Melanocyte of skin (primary cell): Measurements from ENCODE around the gene FAM131A. TPM values are rescaled to one million over a fixed set of nuclear protein-coding genes. Genes with fewer than 3 reads are reported as not detected.

ENCODE experiments used
- small RNA-seq, 2 donors: library from RNA; depleted of rRNA; stranded (forward); fragments of <200 nt; gene quantifications; one replicate each; pipeline ENCODE3, GENCODE V24; 2012
- total RNA-seq, 2 donors: library from RNA; depleted of rRNA; stranded (reverse); fragments of >200 nt; gene quantifications; 2 replicates each; pipeline ENCODE4 v1.2.3, GENCODE V29; 2012

FAM131A gene
- total RNA-seq, result 10 to 100 TPM; 15.7 to 22.7 TPM

GRCh38 chr3:184337399-184337714 lies at the start of gene FAM131A:
Gene FAM131A, plus strand, starts transcription at chr3:184337600. Its CDS starts 31 bp downstream, at chr3:184337631.

GRCh38 chr3:184298759-184299487 lies 38.5 kb upstream of the FAM131A start, which contains the start of gene PSMD2:
Gene PSMD2, plus strand, starts transcription at chr3:184299241. Its CDS starts 26 bp downstream, at chr3:184299267.

GRCh38 chr3:184314363-184314699 lies 23.1 kb upstream of the FAM131A start, which contains the start of gene EIF4G1:
Gene EIF4G1, plus strand, starts transcription at chr3:184314606. Its CDS starts 1,191 bp downstream, at chr3:184315797.

GRCh38 chr3:184361532-184361931 lies 24.1 kb downstream of the FAM131A start, which contains the start of the genes CLCN2 and POLR2H:
Gene CLCN2, minus strand, starts transcription at chr3:184361605. Its CDS starts 126 bp downstream, at chr3:184361479.
Gene POLR2H, plus strand, starts transcription at chr3:184361710. Its CDS starts 1,783 bp downstream, at chr3:184363493.

GRCh38 chr3:184377882-184378445 lies 40.6 kb downstream of the FAM131A start, which contains the start of gene THPO:
Gene THPO, minus strand, starts transcription at chr3:184378207. Its CDS starts 1,948 bp downstream, at chr3:184376259.

GRCh38 chr3:184379358-184380184 lies 42.2 kb downstream of the FAM131A start, which contains the start of gene CHRD:
Gene CHRD, plus strand, starts transcription at chr3:184380054. Its CDS starts 265 bp downstream, at chr3:184380319.

Small RNA genes within 50 kb of the gene (small RNA-seq; reads per million reads assigned to genes)
- gene SNORD66, result 701 to 1,006 reads per million in 2 donors

Other genes starting within 250 kb of the FAM131A start
- gene HTR3E, start 240.5 kb upstream of the FAM131A start, total RNA-seq, result not detected
- 10 to 100 TPM; 35.4 to 45.6 TPM for gene EIF2B5, start 202.2 kb upstream of the FAM131A start, total RNA-seq
- gene DVL3, start 182.2 kb upstream of the FAM131A start, total RNA-seq, result 10 to 100 TPM; 41.0 to 54.7 TPM
- 100 to 1,000 TPM; 214 to 239 TPM for gene AP2M1, start 162.7 kb upstream of the FAM131A start, total RNA-seq
- 10 to 100 TPM; 39.9 to 52.9 TPM for gene ABCF3, start 151.4 kb upstream of the FAM131A start, total RNA-seq
- gene VWA5B2, start 108.0 kb upstream of the FAM131A start, total RNA-seq, result not detected
- 10 to 100 TPM; 68.8 to 88.9 TPM for gene ALG3, start 88.6 kb upstream of the FAM131A start, total RNA-seq
- gene EEF1AKMT4, start 87.9 kb upstream of the FAM131A start, total RNA-seq, result 1 to 10 TPM; 3.8 to 9.0 TPM
- under 1 TPM; 0.33 to 0.69 TPM for gene CAMK2N2, start 76.0 kb upstream of the FAM131A start, total RNA-seq
- not detected for gene ECE2, start 61.6 kb upstream of the FAM131A start, total RNA-seq
- gene PSMD2, start 38.4 kb upstream of the FAM131A start, total RNA-seq, result 100 to 1,000 TPM; 324 to 411 TPM
- gene EIF4G1, start 23.0 kb upstream of the FAM131A start, total RNA-seq, result 100 to 1,000 TPM; 191 to 328 TPM
- gene CLCN2, start 24.0 kb downstream of the FAM131A start, total RNA-seq, result 1 to 10 TPM; 4.1 to 6.7 TPM
- gene POLR2H, start 24.1 kb downstream of the FAM131A start, total RNA-seq, result 100 to 1,000 TPM in 1 of 2 donors, 10 to 100 TPM in 1; 40.3 to 102 TPM
- gene THPO, start 40.6 kb downstream of the FAM131A start, total RNA-seq, result not detected
- gene CHRD, start 42.5 kb downstream of the FAM131A start, total RNA-seq, result under 1 TPM in 1 of 2 donors, not detected in 1; 0.34 TPM
- 1 to 10 TPM in 1 of 2 donors, under 1 TPM in 1; 0.34 to 1.3 TPM for gene EPHB3, start 224.2 kb downstream of the FAM131A start, total RNA-seq